NCI-H2171 treated with DMSO at 0.1 percent for 48 hours (cell line): ENCODE measurements around the gene SRGAP3.

Source experiments
- DNase-seq: peaks from one replicate; lab custom pipeline; 2025; lab: John Stamatoyannopoulos, UW

Gene SRGAP3

GRCh38 chr3:9251055-9251786 is 1.8 kb upstream of the SRGAP3 start:
- DNase-seq, result no peak

DNA sequence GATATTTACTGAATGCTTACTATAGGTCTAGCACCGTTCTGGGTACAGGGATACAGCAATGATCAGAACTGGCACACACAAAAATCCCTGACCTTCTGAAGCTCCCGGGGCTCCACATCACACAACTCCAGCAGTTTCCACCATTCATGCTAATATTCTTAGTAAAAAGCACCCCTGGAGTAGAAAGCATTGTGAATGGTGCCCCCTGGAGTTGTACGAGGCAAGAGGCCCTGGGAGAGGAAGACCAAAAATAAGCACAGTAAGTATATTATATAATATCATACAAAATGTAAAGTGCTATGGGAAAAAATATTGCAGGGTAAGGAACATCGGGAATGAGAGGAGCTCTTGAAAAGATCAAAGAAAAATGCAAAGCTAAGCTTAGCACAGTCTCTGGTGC is 790 bp upstream of the SRGAP3 start:
- no peak for DNase-seq

DNA sequence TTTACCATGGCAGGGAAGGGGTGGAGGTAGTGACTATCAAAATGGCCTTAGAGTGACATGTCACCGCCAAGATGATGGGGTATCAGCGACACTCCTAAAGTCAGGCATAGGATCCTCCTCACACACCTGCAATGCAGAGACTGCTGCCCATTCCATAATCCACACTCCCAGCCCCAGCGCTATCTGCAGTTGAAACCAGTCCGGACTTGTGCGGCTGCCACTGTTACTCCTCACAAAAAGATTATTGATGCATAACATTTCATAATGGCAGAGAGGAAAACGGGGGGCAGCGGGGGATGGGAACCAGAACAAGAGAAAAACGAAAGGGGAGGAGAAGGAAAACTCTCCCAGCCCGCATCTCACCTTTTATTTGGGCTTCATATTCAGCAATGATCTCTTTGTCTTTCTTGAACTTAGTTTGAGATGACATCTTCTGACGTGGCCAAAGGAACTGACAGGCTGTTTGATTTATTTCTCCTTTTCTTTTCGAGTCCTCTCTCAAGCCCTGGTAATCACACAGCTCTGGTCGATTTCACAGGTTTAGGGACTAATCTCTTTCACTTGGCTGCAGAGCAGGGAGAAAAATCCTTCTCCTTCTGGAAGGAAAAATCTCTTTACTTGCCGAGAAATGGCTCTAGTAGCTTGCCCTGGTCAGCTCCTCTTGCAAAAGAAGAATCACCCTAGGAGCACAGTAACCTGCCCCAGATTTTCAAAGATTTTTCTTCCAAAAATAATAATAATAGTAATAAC is 749 bp downstream of the SRGAP3 start:
- DNase-seq, result peak; percentile 64

- no peak for DNase-seq
Observed at GRCh38 chr3:9247941-9248521, 1.4 kb downstream of the SRGAP3 start.

DNA sequence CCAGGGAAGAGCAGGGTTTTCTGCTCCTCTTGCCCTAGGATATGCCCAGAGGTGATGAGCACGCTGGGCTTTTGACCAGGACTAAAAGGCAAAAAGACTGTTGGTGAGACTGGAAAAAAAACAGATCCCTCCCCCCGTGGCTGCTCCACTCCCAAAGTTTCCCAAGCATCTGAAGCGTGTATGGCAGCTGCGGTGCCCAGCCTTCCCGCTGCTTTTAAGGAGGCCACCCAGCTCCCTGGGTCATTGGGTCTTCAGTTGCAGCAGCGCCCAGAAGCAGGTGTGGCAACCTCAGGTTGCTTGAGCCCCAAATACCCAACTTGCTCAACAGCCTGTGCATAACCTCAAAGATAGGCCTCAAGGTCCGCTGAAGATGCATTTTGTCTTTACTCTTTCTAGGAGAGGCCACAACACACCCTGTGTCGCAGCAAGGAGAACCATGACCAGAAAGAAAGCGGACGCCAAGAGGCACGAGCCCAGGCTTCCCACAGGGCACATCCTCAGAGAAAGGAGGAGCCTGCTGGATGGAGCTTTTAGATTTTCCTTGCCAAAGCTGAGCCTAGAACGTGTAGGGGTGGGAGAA is 2.0 kb downstream of the SRGAP3 start:
- DNase-seq, result peak; percentile 4

- peak; percentile 41 for DNase-seq
Observed at GRCh38 chr3:9246189-9246588, 3.3 kb downstream of the SRGAP3 start.

DNA sequence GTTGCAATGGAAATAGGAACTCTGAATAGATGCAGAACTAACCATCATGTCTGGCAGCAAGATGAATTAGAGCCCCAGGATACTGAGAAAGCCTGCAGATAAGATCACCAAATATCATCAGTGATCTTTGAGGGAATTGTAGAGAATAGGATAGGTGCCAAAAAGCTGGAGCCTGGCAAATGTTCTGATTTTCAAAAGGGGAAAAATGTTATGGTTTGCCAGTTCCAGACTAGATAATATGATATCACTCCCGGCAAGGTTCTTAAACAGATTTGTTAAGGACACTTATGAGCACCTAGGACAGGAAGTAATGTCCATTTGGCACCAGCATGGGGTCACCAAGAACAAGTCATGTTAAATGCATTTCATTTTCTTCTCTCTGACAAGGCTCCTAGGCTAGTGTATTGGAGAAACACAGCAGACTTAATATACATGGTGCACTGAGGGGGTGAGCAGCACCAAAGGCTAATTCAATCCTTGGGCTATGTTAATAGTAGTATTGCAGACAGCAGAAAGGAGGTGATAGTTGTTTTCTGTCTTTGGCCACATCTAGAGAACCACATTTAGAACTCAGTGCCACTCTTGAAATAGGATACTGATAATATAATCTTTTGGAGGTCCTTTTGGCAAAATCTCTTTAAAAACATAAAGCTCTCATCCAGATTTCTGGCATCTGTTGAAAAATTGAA is 4.8 kb downstream of the SRGAP3 start:
- DNase-seq, result no peak

GRCh38 chr3:9241956-9242355 is 7.5 kb downstream of the SRGAP3 start:
- DNase-seq, result no peak

DNA sequence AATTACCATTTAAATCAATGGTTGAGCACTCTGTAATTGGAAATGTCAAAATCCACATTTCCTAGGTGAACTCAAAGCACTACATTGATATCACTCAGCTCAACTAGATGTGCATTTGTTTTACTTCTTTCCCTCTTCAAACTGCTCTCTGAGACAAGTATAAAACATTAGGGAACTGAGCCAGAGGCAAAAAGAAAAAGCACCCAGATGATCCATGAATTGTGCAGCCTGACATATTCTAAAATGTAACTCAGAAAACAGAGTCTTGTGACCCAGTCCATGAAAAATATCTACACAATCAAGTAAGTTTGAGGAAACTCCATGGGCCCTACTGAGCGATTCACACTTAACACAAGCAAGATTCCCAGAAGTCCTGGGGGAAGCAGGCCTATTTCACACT is 9.8 kb downstream of the SRGAP3 start:
- DNase-seq, result no peak

DNA sequence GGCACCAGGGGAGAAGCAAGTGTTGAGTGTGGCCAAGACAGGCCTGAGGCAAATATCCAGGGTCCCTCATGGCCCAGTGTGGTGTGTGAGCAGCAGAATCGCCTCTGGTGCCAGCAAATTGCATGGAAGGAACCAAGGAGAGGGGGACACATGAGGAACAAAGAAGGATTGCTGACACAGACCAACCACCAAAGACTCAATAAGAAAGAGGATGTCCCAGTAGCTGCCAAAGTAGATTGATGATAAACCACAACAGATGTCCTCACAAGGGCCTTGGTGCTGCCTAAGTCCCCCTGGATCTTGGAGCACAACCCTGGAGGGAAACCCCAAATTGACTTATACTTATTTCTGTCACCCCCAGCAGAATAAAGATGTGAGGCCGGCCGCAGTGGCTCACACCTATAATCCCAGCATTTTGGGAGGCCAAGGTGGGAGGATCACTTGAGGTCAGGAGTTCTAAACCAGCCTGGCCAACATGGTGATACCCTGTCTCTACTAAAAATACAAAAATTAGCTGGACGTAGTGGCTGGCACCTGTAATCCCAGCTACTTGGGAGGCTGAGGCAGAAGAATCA is 10.6 kb downstream of the SRGAP3 start:
- DNase-seq, result no peak

DNA sequence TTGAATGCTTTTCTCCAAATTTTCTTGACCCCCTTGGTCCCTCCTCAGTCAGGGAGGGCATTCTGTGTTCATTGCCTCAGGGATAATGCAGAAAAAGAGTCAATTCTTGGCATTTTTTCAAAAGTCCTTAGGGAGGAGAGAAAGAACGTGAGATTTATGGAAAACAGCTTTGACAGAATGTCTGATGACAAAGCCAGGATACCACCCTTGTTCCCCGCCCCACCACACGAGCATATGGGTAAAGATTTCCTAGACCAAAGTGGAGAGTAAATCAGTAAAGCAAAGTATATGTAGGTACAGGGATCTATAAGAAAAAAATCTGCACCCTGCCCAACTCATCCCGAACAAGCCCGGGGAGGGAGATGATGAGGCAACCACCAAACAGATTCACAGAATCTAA is 11.2 kb downstream of the SRGAP3 start:
- no peak for DNase-seq

GRCh38 chr3:9233814-9234600 is 15.4 kb downstream of the SRGAP3 start:
- DNase-seq, result no peak

DNA sequence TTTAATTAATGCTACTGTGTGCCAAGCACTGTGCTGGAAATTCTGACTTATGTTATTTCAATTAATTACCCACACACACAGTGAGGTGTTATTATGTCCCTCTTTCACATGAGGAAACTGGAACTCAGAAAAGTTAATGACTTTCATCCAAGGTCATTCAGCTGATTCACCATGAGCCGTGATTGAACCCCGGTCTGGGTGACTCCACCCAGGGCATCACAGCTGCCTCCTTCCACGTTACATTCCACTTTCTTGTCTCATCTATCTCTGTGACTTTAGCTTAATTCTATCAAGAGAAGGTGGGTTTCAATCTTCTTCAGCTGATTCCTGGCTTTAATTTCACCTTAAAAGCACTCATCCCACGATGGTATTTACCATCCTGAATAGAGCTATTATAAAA is 16.3 kb downstream of the SRGAP3 start:
- no peak for DNase-seq

- DNase-seq, result no peak
Observed at GRCh38 chr3:9231937-9232336, 17.5 kb downstream of the SRGAP3 start.

- DNase-seq, result no peak
Observed at GRCh38 chr3:9231471-9231870, 18.0 kb downstream of the SRGAP3 start.

DNA sequence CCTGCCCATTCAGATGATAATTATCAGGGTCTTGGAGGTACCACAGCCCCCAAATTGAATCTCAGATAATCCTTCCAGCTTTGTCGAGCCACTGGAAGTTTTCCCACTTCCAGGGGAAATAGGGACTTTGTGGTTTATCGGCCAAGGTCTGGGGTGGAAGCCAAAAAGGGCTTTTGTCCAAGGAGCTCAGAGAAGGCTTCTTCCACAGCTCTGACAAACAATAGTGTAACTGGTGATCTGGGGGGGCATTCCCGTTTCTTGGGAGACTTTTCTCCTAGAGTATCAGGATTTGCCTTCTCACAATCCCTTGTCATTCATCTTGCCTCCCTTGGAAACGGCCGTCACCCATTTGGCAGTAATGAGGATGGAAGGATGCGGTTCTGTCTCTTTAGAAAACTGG is 18.4 kb downstream of the SRGAP3 start:
- no peak for DNase-seq

DNA sequence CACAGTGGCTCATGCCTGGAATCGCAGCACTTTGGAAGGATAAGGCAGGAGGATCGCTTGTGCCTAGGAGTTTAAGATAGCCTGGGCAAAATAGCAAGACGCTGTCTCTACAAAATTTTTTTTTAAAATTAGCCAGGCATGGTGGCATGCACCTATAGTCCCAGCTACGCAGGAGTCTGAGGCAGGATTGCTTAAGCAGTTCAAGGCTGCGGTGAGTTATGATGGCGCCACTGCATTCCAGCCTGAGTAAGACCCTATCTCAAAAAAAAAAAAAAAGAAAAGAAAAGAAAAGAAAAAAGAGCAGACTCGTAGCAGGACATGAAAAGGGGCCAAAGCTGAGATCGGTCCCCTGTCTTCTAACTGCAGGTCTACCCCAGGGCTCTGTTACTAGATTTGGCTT is 18.9 kb downstream of the SRGAP3 start:
- DNase-seq, result no peak

DNA sequence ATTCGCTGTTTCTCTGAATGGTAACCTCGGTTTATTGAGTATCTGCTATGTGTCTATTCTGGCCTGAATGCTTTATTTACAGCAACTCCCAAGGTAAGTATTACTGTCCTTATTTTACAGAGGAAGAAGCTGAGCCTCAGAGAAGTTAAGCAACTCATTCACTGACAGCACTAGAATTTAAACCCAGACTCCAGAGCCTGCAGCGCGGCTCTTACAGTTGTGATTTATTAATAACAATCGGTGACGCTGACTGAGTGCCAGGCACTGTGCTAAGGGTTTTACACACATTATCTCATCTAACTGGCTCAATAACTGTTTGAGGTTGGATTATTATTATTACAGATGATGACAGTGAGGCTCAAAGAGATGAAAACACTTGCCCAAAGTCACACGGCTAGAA is 19.6 kb downstream of the SRGAP3 start:
- no peak for DNase-seq

- no peak for DNase-seq
Observed at GRCh38 chr3:9229325-9229724, 20.1 kb downstream of the SRGAP3 start.

DNA sequence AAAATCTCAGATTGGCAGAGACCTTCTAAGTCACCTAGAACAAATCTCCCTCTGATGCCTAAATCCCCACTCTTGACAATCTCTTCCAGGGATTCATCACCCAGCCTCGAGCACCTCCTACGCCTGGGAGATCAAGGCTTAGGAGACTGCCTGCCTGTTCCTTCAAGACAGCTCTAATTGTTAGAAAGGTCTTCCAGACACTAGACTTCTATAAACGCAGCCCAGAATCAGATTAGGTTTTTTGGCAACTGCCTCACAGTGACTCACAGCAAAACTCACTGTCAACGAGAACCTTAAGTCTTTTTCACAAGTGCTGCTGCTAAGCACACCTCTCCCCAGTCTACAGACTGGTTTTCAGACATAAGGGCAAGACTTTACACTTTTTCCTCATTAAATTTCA is 23.1 kb downstream of the SRGAP3 start:
- DNase-seq, result no peak

GRCh38 chr3:9225268-9225667 is 24.2 kb downstream of the SRGAP3 start:
- DNase-seq, result no peak
